ENCODE results near the gene OOSP4B. TPM values are rescaled to one million over a fixed set of nuclear protein-coding genes. Genes with fewer than 3 reads are reported as not detected.

Gene OOSP4B
- total and polyA plus RNA-seq, 2 of the 8 experiments (the other 6 are each of a cell fraction or from before 2014, with no cell fraction given), result not detected

DNA sequence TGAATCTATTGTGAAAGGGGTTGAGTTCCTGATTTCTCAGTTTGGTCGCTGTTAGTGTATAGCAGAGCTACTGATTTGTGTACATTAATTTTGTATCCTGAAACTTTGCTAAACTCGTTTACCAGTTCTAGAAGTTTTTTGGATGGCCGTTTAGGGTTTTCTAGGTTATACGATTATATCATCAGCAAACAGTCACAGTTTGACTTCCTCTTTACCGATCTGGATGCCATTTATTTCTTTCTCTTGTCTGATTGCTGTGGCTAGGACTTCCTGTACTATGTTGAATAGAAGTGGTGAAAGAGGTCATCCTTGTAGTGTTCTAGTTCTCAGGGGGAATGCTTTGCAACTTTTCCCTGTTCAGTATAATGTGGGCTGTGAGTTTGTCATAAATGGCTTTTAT, 24.6 kb upstream of the OOSP4B start:
- no peak for FAIRE-seq
- Histone ChIP-seq H3K27ac (ENCODE audit: low read depth, low read length) (no peak overlapping the region), H3K4ac (replicated peaks; ENCODE audit: insufficient read length, low read depth, low read length) (no peak overlapping the region), H4K20me1 (replicated peaks in 1 of 2; ENCODE audit: control insufficient read depth in 1 of 2, insufficient read depth in 2 of 2, low read length in 2 of 2) (no peaks in the 10 kb centered on the region), H3K9ac (replicated peaks in 1 of 4; ENCODE audit: extremely low read depth in 1 of 4, low read depth in 3 of 4, low read length in 3 of 4) (no peak overlapping the region), H3K9me3 (ENCODE audit: insufficient read depth in 2 of 2, low read depth in 1 of 2, low read length in 1 of 2) (no peaks in the 10 kb centered on the region), H2BK12ac (ENCODE audit: low read depth, low read length) (no peak overlapping the region), H3K23ac (ENCODE audit: insufficient read length) (no peak overlapping the region), H2BK15ac (ENCODE audit: low read length) (no peak overlapping the region), H3K36me3 (ENCODE audit: control insufficient read depth in 2 of 4, insufficient read depth in 4 of 4, low read length in 3 of 4) (no peaks in the 10 kb centered on the region), H3K56ac (replicated peaks; ENCODE audit: insufficient read length, low read depth, low read length) (no peak overlapping the region), H3K4me3 (ENCODE audit: extremely low read depth in 1 of 4, insufficient read depth in 2 of 4, low read depth in 3 of 4, low read length in 4 of 4) (no peak overlapping the region), H4K5ac (ENCODE audit: insufficient read length, low read depth, low read length) (no peak overlapping the region), H3K4me1 (replicated peaks in 1 of 4; ENCODE audit: control insufficient read depth in 3 of 4, insufficient read depth in 4 of 4, low read length in 3 of 4) (no peaks in the 10 kb centered on the region), H3K4me2 (ENCODE audit: insufficient read depth in 1 of 2, low read depth in 2 of 2, low read length in 2 of 2) (no peak overlapping the region), H2AK5ac (ENCODE audit: low read depth, low read length) (no peak overlapping the region), H3K23me2 (ENCODE audit: low read depth, low read length) (no peaks in the 10 kb centered on the region), H2BK5ac (ENCODE audit: low read depth, low read length) (no peak overlapping the region), H3K79me1 (ENCODE audit: low read depth, low read length) (no peaks in the 10 kb centered on the region), H3K18ac (ENCODE audit: extremely low read depth, low read length) (no peak overlapping the region), H3K27me3 (replicated peaks in 1 of 4; ENCODE audit: control insufficient read depth in 3 of 4, extremely low read depth in 1 of 4, insufficient read depth in 3 of 4, low read length in 3 of 4) (no peaks in the 10 kb centered on the region), H2BK20ac (ENCODE audit: low read length) (no peak overlapping the region), H3K79me2 (ENCODE audit: control insufficient read depth in 1 of 2, insufficient read depth in 2 of 2, low read length in 2 of 2) (no peaks in the 10 kb centered on the region), H2BK120ac (replicated peaks; ENCODE audit: low read depth, low read length) (no peak overlapping the region), H2AFZ (ENCODE audit: low read length) (no peak overlapping the region), H4K8ac (ENCODE audit: extremely low read depth, insufficient read depth, low read length) (no peak overlapping the region), H4K91ac (replicated peaks; ENCODE audit: insufficient read length, low read length) (no peak overlapping the region), H3K14ac (ENCODE audit: insufficient read length) (no peak overlapping the region)
- DNase-seq (ENCODE audit: low read depth in 1 of 2, low spot score in 2 of 2), result no peak
- ChIA-PET CTCF (ENCODE audit: partially characterized antibody) (no interaction called here), POLR2A (ENCODE audit: partially characterized antibody) (no interaction called here)
- 93% methylated on average over 5 of the region's 5 CpGs; no CpG with 5 or more reads in 1 of the 2 experiments for WGBS, 2 experiments (ENCODE audit: extremely low coverage in 1 of 2, insufficient coverage in 1 of 2, insufficient read length in 1 of 2, insufficient replicate concordance in 2 of 2, low coverage in 1 of 2, low lambda C conversion rate in 2 of 2, missing lambda C conversion rate in 1 of 2)
- no peak for TF ChIP-seq EP300 (IDR thresholded peaks at IDR 0.05; ENCODE audit: borderline replicate concordance in 1 of 2, low read depth in 2 of 2, low read length in 2 of 2)
- TF ChIP-seq, protein P1, sequence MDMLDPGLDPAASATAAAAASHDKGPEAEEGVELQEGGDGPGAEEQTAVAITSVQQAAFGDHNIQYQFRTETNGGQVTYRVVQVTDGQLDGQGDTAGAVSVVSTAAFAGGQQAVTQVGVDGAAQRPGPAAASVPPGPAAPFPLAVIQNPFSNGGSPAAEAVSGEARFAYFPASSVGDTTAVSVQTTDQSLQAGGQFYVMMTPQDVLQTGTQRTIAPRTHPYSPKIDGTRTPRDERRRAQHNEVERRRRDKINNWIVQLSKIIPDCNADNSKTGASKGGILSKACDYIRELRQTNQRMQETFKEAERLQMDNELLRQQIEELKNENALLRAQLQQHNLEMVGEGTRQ (IDR thresholded peaks at IDR 0.05; ENCODE audit: low read length), result no peak
- TF ChIP-seq KDM1A (IDR thresholded peaks at IDR 0.05; ENCODE audit: borderline replicate concordance, low read length), result no peak
- no peak for TF ChIP-seq CHD1 (IDR thresholded peaks at IDR 0.05; ENCODE audit: low read depth, low read length)
- TF ChIP-seq MAFK (IDR thresholded peaks at IDR 0.05; ENCODE audit: low read depth, low read length), result no peak
- no peak for TF ChIP-seq TAF1 (IDR thresholded peaks at IDR 0.05; ENCODE audit: low read depth, low read length)
- TF ChIP-seq CREB1 (IDR thresholded peaks at IDR 0.05), result no peak
- no peak for TF ChIP-seq JUN (IDR thresholded peaks at IDR 0.05; ENCODE audit: low read depth, low read length)
- no peak for TF ChIP-seq TAF7 (optimal IDR thresholded peaks at IDR 0.05; ENCODE audit: borderline replicate concordance, low read depth, low read length)

All from H1 (cell line).